ENCODE results near the gene SCN4B.

- no peak for TF ChIP-seq CTCF (IDR thresholded peaks at IDR 0.05)
- TF ChIP-seq POLR2A (IDR thresholded peaks at IDR 0.05) = no peak
Observed at GRCh38 chr11:118149493-118149892, 3.1 kb downstream of the SCN4B start.
